ENCODE data around the gene MXD3.
"Not testable (repeated sequence)": the region's sequence is repeated elsewhere in the genome, so short reads cannot be mapped to it uniquely, and the experiment has no call there.

DNA sequence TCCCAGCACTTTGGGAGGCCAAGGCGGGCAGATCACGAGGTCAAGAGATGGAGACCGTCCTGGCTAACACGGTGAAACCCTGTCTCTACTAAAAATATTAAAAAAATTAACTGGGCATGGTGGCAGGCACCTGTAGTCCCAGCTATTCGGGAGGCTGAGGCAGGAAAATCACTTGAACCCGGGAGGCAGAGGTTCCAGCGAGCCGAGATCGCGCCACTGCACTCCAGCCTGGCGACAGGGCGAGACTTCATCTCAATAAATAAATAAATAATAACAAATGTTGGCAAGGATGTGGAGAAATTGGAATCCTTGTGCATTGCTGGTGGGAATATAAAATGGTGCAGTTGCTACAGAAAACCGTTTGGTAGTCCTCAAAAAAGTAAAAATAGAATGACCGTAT is 31.3 kb upstream of the MXD3 start:
- TF ChIP-seq, protein P1, sequence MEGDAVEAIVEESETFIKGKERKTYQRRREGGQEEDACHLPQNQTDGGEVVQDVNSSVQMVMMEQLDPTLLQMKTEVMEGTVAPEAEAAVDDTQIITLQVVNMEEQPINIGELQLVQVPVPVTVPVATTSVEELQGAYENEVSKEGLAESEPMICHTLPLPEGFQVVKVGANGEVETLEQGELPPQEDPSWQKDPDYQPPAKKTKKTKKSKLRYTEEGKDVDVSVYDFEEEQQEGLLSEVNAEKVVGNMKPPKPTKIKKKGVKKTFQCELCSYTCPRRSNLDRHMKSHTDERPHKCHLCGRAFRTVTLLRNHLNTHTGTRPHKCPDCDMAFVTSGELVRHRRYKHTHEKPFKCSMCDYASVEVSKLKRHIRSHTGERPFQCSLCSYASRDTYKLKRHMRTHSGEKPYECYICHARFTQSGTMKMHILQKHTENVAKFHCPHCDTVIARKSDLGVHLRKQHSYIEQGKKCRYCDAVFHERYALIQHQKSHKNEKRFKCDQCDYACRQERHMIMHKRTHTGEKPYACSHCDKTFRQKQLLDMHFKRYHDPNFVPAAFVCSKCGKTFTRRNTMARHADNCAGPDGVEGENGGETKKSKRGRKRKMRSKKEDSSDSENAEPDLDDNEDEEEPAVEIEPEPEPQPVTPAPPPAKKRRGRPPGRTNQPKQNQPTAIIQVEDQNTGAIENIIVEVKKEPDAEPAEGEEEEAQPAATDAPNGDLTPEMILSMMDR (IDR thresholded peaks at IDR 0.05) = not testable (repeated sequence)
- TF ChIP-seq EZH2phosphoT487, EZH2 (IDR thresholded peaks at IDR 0.05): not testable (repeated sequence)

Measured in neural progenitor cell (in vitro differentiated cells).